IMR-90 (cell line): Measurements from ENCODE around the gene PI4KA.

Experiments
- CEBPB ChIP-seq: IDR thresholded peaks from 2 replicates; pipeline ENCODE4 v1.6.1; 2012; ENCODE audit warnings: low read depth, low read length, improper control_type of control experiment
- CHD1 ChIP-seq: IDR thresholded peaks from 2 replicates; pipeline ENCODE4 v1.6.1; 2012; ENCODE audit warnings: low read depth, low read length, improper control_type of control experiment
- CTCF ChIP-seq: conservative IDR thresholded peaks from 2 replicates; pipeline ENCODE4 v1.5.1; 2012; ENCODE audit warnings: mild to moderate bottlenecking, low read depth, low read length, improper control_type of control experiment
- ELK1 ChIP-seq: fragments of 150-350 bp; IDR thresholded peaks from 2 replicates; pipeline ENCODE4 v1.6.1; 2016; ENCODE audit warnings: low read depth, mild to moderate bottlenecking, low read length, moderate library complexity, borderline replicate concordance
- FOS ChIP-seq: fragments of 150-350 bp; IDR thresholded peaks from 2 replicates; pipeline ENCODE4 v1.6.1; 2016; ENCODE audit warnings: low read depth, low read length
- MAFK ChIP-seq: IDR thresholded peaks from 2 replicates; pipeline ENCODE4 v1.6.1; 2012; ENCODE audit warnings: low read depth, low read length, improper control_type of control experiment
- MXI1 ChIP-seq: IDR thresholded peaks from 2 replicates; pipeline ENCODE4 v1.6.1; 2012; ENCODE audit warnings: low read depth, mild to moderate bottlenecking, low read length, moderate library complexity, borderline replicate concordance
- NFE2L2 ChIP-seq: fragments of 150-350 bp; IDR thresholded peaks from 2 replicates; pipeline ENCODE4 v1.6.1; 2016; ENCODE audit warnings: low read depth, mild to moderate bottlenecking, low read length
- POLR2A ChIP-seq: IDR thresholded peaks from 2 replicates; pipeline ENCODE4 v1.6.1; 2012; ENCODE audit warnings: mild to moderate bottlenecking, low read depth, low read length
- RAD21 ChIP-seq: IDR thresholded peaks from 2 replicates; pipeline ENCODE4 v1.6.1; 2012; ENCODE audit warnings: low read length, improper control_type of control experiment
- RCOR1 ChIP-seq: IDR thresholded peaks from 2 replicates; pipeline ENCODE4 v1.6.1; 2012; ENCODE audit warnings: mild to moderate bottlenecking, low read length, improper control_type of control experiment; ENCODE audit not compliant: insufficient replicate concordance
- SMC3 ChIP-seq: fragments of 150-350 bp; IDR thresholded peaks from 2 replicates; pipeline ENCODE4 v1.6.1; 2016; ENCODE audit warnings: low read depth, mild to moderate bottlenecking, antibody characterized with exemption, low read length, moderate library complexity
- USF2 ChIP-seq: fragments of 150-350 bp; IDR thresholded peaks from 2 replicates; pipeline ENCODE4 v1.6.1; 2017; ENCODE audit warnings: mild to moderate bottlenecking, antibody characterized with exemption, low read length, low read depth

- TF ChIP-seq POLR2A (no peak), CTCF (no peak), RCOR1 (no peak), FOS (no peak), SMC3 (no peak), ELK1 (no peak), USF2 (no peak), CHD1 (no peak), RAD21 (no peak), CEBPB (no peak), MAFK (no peak), MXI1 (no peak), NFE2L2 (no peak)
These were observed 83.7 kb downstream of the PI4KA start for GRCh38 chr22:20774882-20775281.
